Smooth muscle cell (in vitro differentiated cells): ENCODE measurements around the gene PPM1G. TPM values are rescaled to one million over a fixed set of nuclear protein-coding genes. Genes with fewer than 3 reads are reported as not detected.

Source experiments
- DNase-seq: peaks from one replicate; lab custom pipeline; 2025; ENCODE audit not compliant: unreplicated experiment; lab: John Stamatoyannopoulos, UW
- H2AFZ ChIP-seq: fragments of 200-600 bp; sonication (generic); 2 replicates; pipeline ENCODE4 v1.6.0; 2016; ENCODE audit warnings: antibody characterized with exemption, low read depth, mild to moderate bottlenecking
- H3F3A ChIP-seq: fragments of 200-600 bp; sonication (generic); 2 replicates; pipeline ENCODE4 v1.6.0; 2017; ENCODE audit warnings: antibody characterized with exemption, low read depth
- H3K27ac ChIP-seq: fragments of 200-600 bp; sonication (generic); 2 replicates; pipeline ENCODE4 v1.5.1; 2016; ENCODE audit warnings: low read depth, mild to moderate bottlenecking
- H3K27me3 ChIP-seq: fragments of 200-600 bp; sonication (generic); 2 replicates; pipeline ENCODE4 v1.6.1; 2016; ENCODE audit warnings: low read depth, mild to moderate bottlenecking
- H3K36me3 ChIP-seq: fragments of 200-600 bp; sonication (generic); 2 replicates; pipeline ENCODE4 v1.5.1; 2016; ENCODE audit warnings: low read depth
- H3K4me1 ChIP-seq: fragments of 200-600 bp; sonication (generic); 2 replicates; pipeline ENCODE4 v1.5.1; 2016; ENCODE audit warnings: low read depth
- H3K4me2 ChIP-seq: fragments of 200-600 bp; sonication (generic); 2 replicates; pipeline ENCODE4 v1.6.0; 2016; ENCODE audit warnings: mild to moderate bottlenecking
- H3K4me3 ChIP-seq: fragments of 200-600 bp; sonication (generic); 2 replicates; pipeline ENCODE4 v1.5.1; 2016; ENCODE audit warnings: mild to moderate bottlenecking
- H3K79me2 ChIP-seq: fragments of 200-600 bp; sonication (generic); 2 replicates; pipeline ENCODE4 v1.6.0; 2016; ENCODE audit warnings: low read depth, mild to moderate bottlenecking
- H3K9ac ChIP-seq: fragments of 200-600 bp; sonication (generic); 2 replicates; pipeline ENCODE4 v1.6.0; 2016; ENCODE audit warnings: low read depth
- H3K9me3 ChIP-seq: fragments of 200-600 bp; sonication (generic); replicated peaks from 2 replicates; pipeline ENCODE4 v1.5.1; 2016; ENCODE audit warnings: low read depth
- H4K20me1 ChIP-seq: fragments of 200-600 bp; sonication (generic); 2 replicates; pipeline ENCODE4 v1.6.0; 2016; ENCODE audit warnings: low read depth
- CTCF ChIP-seq: fragments of 200-600 bp; sonication (generic); IDR thresholded peaks from 2 replicates; pipeline ENCODE4 v1.5.1; 2017; ENCODE audit warnings: borderline replicate concordance, mild to moderate bottlenecking, antibody characterized with exemption; ENCODE audit not compliant: insufficient read depth, poor library complexity, severe bottlenecking
- WGBS: methylation state at CpG from one replicate; pipeline ENCODE4 v1.1.7; 2016; ENCODE audit warnings: low lambda C conversion rate; 5-methylcytosine and 5-hydroxymethylcytosine counted together
- polyA plus RNA-seq: library from polyadenylated mRNA; unstranded; fragments of >200 nt; fragmentation: Nextera tagmentation; extraction: Ambion mirVana; gene quantifications from 2 replicates; pipeline ENCODE4 v1.2.1, GENCODE V29; 2016
- total RNA-seq: library from RNA; depleted of rRNA; stranded (reverse); fragments of >200 nt; gene quantifications from 2 replicates; pipeline ENCODE4 v1.2.3, GENCODE V29; 2014

Gene PPM1G
- total and polyA plus RNA-seq, 2 experiments from 2014 or later, result 30.2 to 48.7 TPM

GRCh38 chr2:27369471-27370025 is 39.8 kb downstream of the PPM1G start:
- Histone ChIP-seq H3F3A (peaks cover 5% of the 10 kb centered on the region), H3K4me2 (peak overlapping the region; percentile 91), H4K20me1 (peaks cover 12% of the 10 kb centered on the region), H3K9me3 (no peaks in the 10 kb centered on the region), H3K4me1 (peaks cover 15% of the 10 kb centered on the region), H3K27ac (peak overlapping the region; percentile 64), H3K9ac (peak overlapping the region; percentile 82), H2AFZ (peak overlapping the region; percentile 82), H3K79me2 (peaks cover 46% of the 10 kb centered on the region), H3K4me3 (peak overlapping the region; percentile 72), H3K27me3 (no peaks in the 10 kb centered on the region), H3K36me3 (peaks cover 10% of the 10 kb centered on the region)
- no peak for TF ChIP-seq CTCF
- WGBS, result 6% methylated on average over 18 of the region's 18 CpGs
- DNase-seq, result no peak

- no peaks in the 10 kb centered on the region for H3K27me3 ChIP-seq
- 98% methylated on average over 2 of the region's 2 CpGs for WGBS
- peaks cover 10% of the 10 kb centered on the region for H3K36me3 ChIP-seq
Measured at GRCh38 chr2:27363933-27364332, 45.5 kb downstream of the PPM1G start.

GRCh38 chr2:27362678-27363420 is 46.5 kb downstream of the PPM1G start:
- Histone ChIP-seq H3K4me3 (no peak overlapping the region), H3K9me3 (no peaks in the 10 kb centered on the region), H4K20me1 (no peaks in the 10 kb centered on the region), H3K79me2 (peaks cover 13% of the 10 kb centered on the region), H3K27me3 (no peaks in the 10 kb centered on the region), H2AFZ (no peak overlapping the region), H3K4me1 (peaks cover 4% of the 10 kb centered on the region), H3K27ac (peak overlapping the region; percentile 2), H3K4me2 (no peak overlapping the region), H3F3A (peaks cover 17% of the 10 kb centered on the region), H3K36me3 (peaks cover 10% of the 10 kb centered on the region), H3K9ac (no peak overlapping the region)
- no peak for TF ChIP-seq CTCF
- no peak for DNase-seq
- WGBS, result 93% methylated on average over 4 of the region's 4 CpGs

More at GRCh38 chr2:27363933-27364332, 45.5 kb downstream of the PPM1G start:
- H3K9me3 ChIP-seq, result no peaks in the 10 kb centered on the region
- H3K4me1 ChIP-seq, result peaks cover 4% of the 10 kb centered on the region
- H3F3A ChIP-seq, result peaks cover 17% of the 10 kb centered on the region
- no peak for TF ChIP-seq CTCF
- no peaks in the 10 kb centered on the region for H4K20me1 ChIP-seq
- H3K9ac ChIP-seq, result no peak overlapping the region
- no peak overlapping the region for H3K4me3 ChIP-seq
- no peak overlapping the region for H2AFZ ChIP-seq
- H3K27ac ChIP-seq, result no peak overlapping the region
- peaks cover 14% of the 10 kb centered on the region for H3K79me2 ChIP-seq
- H3K4me2 ChIP-seq, result no peak overlapping the region
- no peak for DNase-seq
